Activated T-cell treated with anti-CD3 and anti-CD28 coated beads for 24 hours (primary cell): Measurements from ENCODE around the gene TTC21B.
"Not testable (repeated sequence)": the region's sequence is repeated elsewhere in the genome, so short reads cannot be mapped to it uniquely, and the experiment has no call there.

Source experiments
- DNase-seq: peaks from one replicate; pipeline ENCODE4 v3.0.0-alpha.2; 2020; ENCODE audit warnings: low read depth

Gene TTC21B

GRCh38 chr2:165953655-165954606 is at the start of gene TTC21B:
TSS of gene TTC21B (minus strand) at chr2:165953776. CDS start at chr2:165953705, 71 bp downstream.
- DNase-seq = peak; percentile 91

GRCh38 chr2:166000401-166000800 is 46.8 kb upstream of the TTC21B start:
- DNase-seq = no peak

- no peak for DNase-seq
Observed at GRCh38 chr2:165990846-165991245, 37.3 kb upstream of the TTC21B start.

GRCh38 chr2:165989851-165990250 is 36.3 kb upstream of the TTC21B start:
- no peak for DNase-seq

- no peak for DNase-seq
Observed at GRCh38 chr2:165985120-165985519, 31.5 kb upstream of the TTC21B start.

- DNase-seq = not testable (repeated sequence)
Observed at GRCh38 chr2:165972161-165972560, 18.6 kb upstream of the TTC21B start.

GRCh38 chr2:165970663-165971062 is 17.1 kb upstream of the TTC21B start:
- DNase-seq = no peak

- no peak for DNase-seq
Observed at GRCh38 chr2:165969227-165969626, 15.7 kb upstream of the TTC21B start.

- no peak for DNase-seq
Observed at GRCh38 chr2:165967746-165968145, 14.2 kb upstream of the TTC21B start.

GRCh38 chr2:165961818-165962217 is 8.2 kb upstream of the TTC21B start:
- DNase-seq = no peak

GRCh38 chr2:165959371-165959770 is 5.8 kb upstream of the TTC21B start:
- no peak for DNase-seq

GRCh38 chr2:165958313-165958960 is 4.9 kb upstream of the TTC21B start:
- DNase-seq = no peak

- no peak for DNase-seq
Observed at GRCh38 chr2:165957030-165957675, 3.6 kb upstream of the TTC21B start.

GRCh38 chr2:165953306-165953654 is 296 bp downstream of the TTC21B start:
- no peak for DNase-seq

GRCh38 chr2:165952741-165953211 is 800 bp downstream of the TTC21B start:
- no peak for DNase-seq

GRCh38 chr2:165952085-165952484 is 1.5 kb downstream of the TTC21B start:
- DNase-seq = no peak

- no peak for DNase-seq
Observed at GRCh38 chr2:165950438-165950837, 3.1 kb downstream of the TTC21B start.

- DNase-seq = no peak
Observed at GRCh38 chr2:165941827-165942226, 11.7 kb downstream of the TTC21B start.

- no peak for DNase-seq
Observed at GRCh38 chr2:165938237-165938636, 15.3 kb downstream of the TTC21B start.

- DNase-seq = no peak
Observed at GRCh38 chr2:165933211-165933910, 20.2 kb downstream of the TTC21B start.

- DNase-seq = no peak
Observed at GRCh38 chr2:165927774-165928173, 25.8 kb downstream of the TTC21B start.

GRCh38 chr2:165927353-165927752 is 26.2 kb downstream of the TTC21B start:
- DNase-seq = no peak
